K562 (cell line): ENCODE measurements around the gene RAB31. TPM values are rescaled to one million over a fixed set of nuclear protein-coding genes. Genes with fewer than 3 reads are reported as not detected.

ENCODE experiments used
- ATAC-seq: fragments of 200-7000 bp; cut with Tn5 transposase; 3 replicates; pipeline ENCODE4 v1.9.1; 2020; ENCODE audit warnings: moderate library complexity
- BruUV-seq: library from RNA; stranded (reverse); fragments of 400-500 nt; replicated peaks from 2 replicates; lab custom pipeline; 2021; lab: Mats Ljungman, UMichigan
- CTCF ChIA-PET: fragments of 300-600 bp; formaldehyde crosslinking; extraction: SDS; loops from one replicate; lab custom pipeline; 2021; ENCODE audit warnings: low intra/inter-chr PET ratio; lab: Yijun Ruan, JAX
- POLR2A ChIA-PET: fragments of 300-600, 350-650 bp; sonication (Branson Sonifier 250); formaldehyde crosslinking; extraction: SDS; loops from one replicate; lab custom pipeline; 2021; ENCODE audit warnings: antibody characterized with exemption, inconsistent platforms; lab: Yijun Ruan, JAX
- DNase-seq, 4 experiments: peaks; one replicate each; pipeline versions ENCODE4 v3.0.0 to v3.0.0-alpha.2; 2011 to 2018; ENCODE audit warnings: low spot score in 3 of 4, mixed read lengths in 3 of 4; ENCODE audit errors: extremely low read depth in 1 of 4
- FAIRE-seq: peaks from 2 replicates; lab custom pipeline; 2011; peaks lifted over from hg19 to GRCh38; lab: Jason Lieb, UNC
- H2AFZ ChIP-seq: 2 replicates; pipeline ENCODE4 v1.6.0; 2011; ENCODE audit warnings: low read depth, low read length, control low read depth, inconsistent platforms
- H3K27ac ChIP-seq: fragments of 200-600 bp; 3 replicates; pipeline ENCODE4 v1.8.0; 2011; ENCODE audit warnings: low read depth, mild to moderate bottlenecking, control low read depth, inconsistent platforms, low read length, moderate library complexity, mixed read lengths; ENCODE audit errors: extremely low read depth
- H3K27me3 ChIP-seq, 2 experiments: fragments of 300-600 bp in 1 of 2; 2 replicates in 1 of 2; 3 replicates in 1 of 2; pipeline versions ENCODE4 v1.6.0 to v1.8.0; 2011; ENCODE audit warnings: inconsistent platforms in 2 of 2, low read length in 2 of 2, mild to moderate bottlenecking in 1 of 2, mixed read lengths in 1 of 2, moderate library complexity in 1 of 2; ENCODE audit not compliant: control insufficient read depth in 2 of 2, insufficient read depth in 2 of 2
- H3K36me3 ChIP-seq: fragments of 300-600 bp; 3 replicates; pipeline ENCODE4 v1.8.0; 2011; ENCODE audit warnings: mild to moderate bottlenecking, low read length, inconsistent platforms; ENCODE audit not compliant: control insufficient read depth, insufficient read depth
- H3K4me1 ChIP-seq, 2 experiments: fragments of 200-600 bp in 1 of 2; replicated peaks in 1 of 2; 2 replicates in 1 of 2; 3 replicates in 1 of 2; pipeline versions ENCODE4 v1.5.1 to v1.8.0; 2011; ENCODE audit warnings: inconsistent platforms in 2 of 2, low read length in 2 of 2, mild to moderate bottlenecking in 1 of 2, mixed read lengths in 1 of 2, moderate library complexity in 1 of 2; ENCODE audit not compliant: control insufficient read depth in 2 of 2, insufficient read depth in 2 of 2
- H3K4me2 ChIP-seq: 2 replicates; pipeline ENCODE4 v1.6.1; 2011; ENCODE audit warnings: low read length, control low read depth, inconsistent platforms, mixed read lengths; ENCODE audit not compliant: insufficient read depth
- H3K4me3 ChIP-seq: fragments of 200-600 bp; sonication (generic), shearing (Covaris generic); 2 replicates; pipeline ENCODE4 v1.5.1; 2016; ENCODE audit warnings: control low read depth, inconsistent platforms
- H3K79me2 ChIP-seq: fragments of 200-600 bp; 3 replicates; pipeline ENCODE4 v1.8.0; 2011; ENCODE audit warnings: low read length, inconsistent platforms; ENCODE audit not compliant: control insufficient read depth, insufficient read depth
- H3K9ac ChIP-seq, 2 experiments: 2 replicates each; pipeline versions ENCODE4 v1.6.0 to v1.6.1; 2011; ENCODE audit warnings: low read depth in 2 of 2, low read length in 2 of 2, control low read depth in 1 of 2, inconsistent platforms in 1 of 2, mild to moderate bottlenecking in 1 of 2, mixed read lengths in 1 of 2; ENCODE audit not compliant: insufficient read depth in 1 of 2
- H3K9me1 ChIP-seq: one replicate; pipeline ENCODE4 v1.6.0; 2011; ENCODE audit warnings: inconsistent platforms, mild to moderate bottlenecking, low read length, moderate library complexity; ENCODE audit not compliant: control insufficient read depth, insufficient read depth
- H3K9me3 ChIP-seq: replicated peaks from 2 replicates; pipeline ENCODE4 v1.5.1; 2011; ENCODE audit warnings: low read depth, low read length, inconsistent platforms; ENCODE audit not compliant: control insufficient read depth, insufficient read depth
- H4K20me1 ChIP-seq: replicated peaks from 2 replicates; pipeline ENCODE4 v1.6.1; 2011; ENCODE audit warnings: low read length, inconsistent platforms, mixed read lengths; ENCODE audit not compliant: control insufficient read depth, insufficient read depth
- ATF1 ChIP-seq, 2 experiments: fragments of 450-650 bp in 1 of 2; IDR thresholded peaks; 2 replicates each; pipeline ENCODE4 v1.6.1; 2016; ENCODE audit warnings: missing compliant biosample characterization in 1 of 2, missing genetic modification characterization in 1 of 2
- CREB3 ChIP-seq: fragments of 450-650 bp; conservative IDR thresholded peaks from 2 replicates; pipeline ENCODE4 v1.6.1; 2016; ENCODE audit warnings: missing genetic modification characterization, low read depth, mild to moderate bottlenecking, missing compliant biosample characterization, moderate library complexity
- E4F1 ChIP-seq: fragments of 250-450 bp; sonication (Bioruptor Pico); IDR thresholded peaks from 2 replicates; pipeline ENCODE4 v1.5.0; 2021; ENCODE audit warnings: mild to moderate bottlenecking, borderline replicate concordance
- EP400 ChIP-seq: fragments of 450-650 bp; IDR thresholded peaks from 2 replicates; pipeline ENCODE4 v1.6.1; 2017; ENCODE audit warnings: antibody characterized with exemption, mild to moderate bottlenecking, moderate library complexity
- ESRRA ChIP-seq: fragments of 450-650 bp; IDR thresholded peaks from 2 replicates; pipeline ENCODE4 v1.6.1; 2014; ENCODE audit warnings: low read depth, mild to moderate bottlenecking, moderate library complexity, borderline replicate concordance
- FOXP1 ChIP-seq: sonication (generic); formaldehyde crosslinking; IDR thresholded peaks from 2 replicates; pipeline ENCODE4 v1.8.0; 2022; ENCODE audit warnings: mild to moderate bottlenecking, missing genetic modification reagents
- JUND ChIP-seq, 2 experiments: IDR thresholded peaks; 2 replicates in 1 of 2; 3 replicates in 1 of 2; pipeline ENCODE4 v1.6.1; 2011; ENCODE audit warnings: borderline replicate concordance in 2 of 2, low read depth in 2 of 2, low read length in 2 of 2, improper control_type of control experiment in 1 of 2, missing biosample characterization in 1 of 2, missing genetic modification characterization in 1 of 2, missing genetic modification reagents in 1 of 2
- KAT7 ChIP-seq: sonication (generic); formaldehyde crosslinking; IDR thresholded peaks from 2 replicates; pipeline ENCODE4 v1.8.0; 2022; ENCODE audit warnings: missing genetic modification reagents, mild to moderate bottlenecking, borderline replicate concordance
- MCM2 ChIP-seq: fragments of 450-650 bp; IDR thresholded peaks from 2 replicates; pipeline ENCODE4 v1.6.1; 2017; ENCODE audit warnings: low read depth, mild to moderate bottlenecking
- PHB ChIP-seq: fragments of 250-450 bp; sonication (Bioruptor Pico); IDR thresholded peaks from 2 replicates; pipeline ENCODE4 v1.5.0; 2021
- TAL1 ChIP-seq: fragments of 450-650 bp; IDR thresholded peaks from 2 replicates; pipeline ENCODE4 v1.6.1; 2016; ENCODE audit warnings: mild to moderate bottlenecking
- TBP ChIP-seq: optimal IDR thresholded peaks from 2 replicates; pipeline ENCODE3; 2011; ENCODE audit warnings: low read depth, low read length, improper control_type of control experiment
- TEAD1 ChIP-seq, 2 experiments: fragments of 450-650 bp in 1 of 2; sonication (generic) in 1 of 2; formaldehyde crosslinking; IDR thresholded peaks; 2 replicates each; pipeline versions ENCODE4 v1.4.0 to v1.8.0; 2020 to 2022; ENCODE audit warnings: mild to moderate bottlenecking in 2 of 2, missing genetic modification reagents in 1 of 2
- ZBTB17 ChIP-seq: fragments of 450-650 bp; formaldehyde crosslinking; IDR thresholded peaks from 2 replicates; pipeline ENCODE4 v1.4.0; 2020; ENCODE audit warnings: mild to moderate bottlenecking
- WGBS: fragments of 100-300 bp; shearing (Covaris generic); methylation state at CpG from one replicate; pipeline ENCODE4 v1.1.6; 2016; ENCODE audit warnings: low coverage, mixed read lengths; ENCODE audit not compliant: insufficient coverage; ENCODE audit errors: missing lambda C conversion rate; 5-methylcytosine and 5-hydroxymethylcytosine counted together
- in situ Hi-C: fragments of 300-500 bp; cut with MboI; formaldehyde crosslinking; loops from 4 replicates; pipeline ENCODE4 v1.15.0; 2018; ENCODE audit warnings: inconsistent platforms, mixed read lengths
- intact Hi-C: fragments of 100-400 bp; cut with micrococcal nuclease; formaldehyde crosslinking; loops from 2 replicates; pipeline ENCODE4 v1.14.2; 2022
- polyA plus RNA-seq, 8 experiments: library from polyadenylated mRNA; depleted of rRNA in 4 of 8; stranded (reverse) in 5 of 8; unstranded in 3 of 8; fragments of >200 nt; fragmentation: Nextera tagmentation in 2 of 8; fragmentation: Illumina TruSeq in 1 of 8; extraction: Ambion mirVana in 2 of 8; extraction: Trizol in 1 of 8; gene quantifications; 2 replicates each; pipeline versions ENCODE4 v1.2.1 to v1.2.3, GENCODE V29; 2011 to 2014; ENCODE audit warnings: inconsistent platforms in 1 of 8, missing spikeins in 1 of 8
- total RNA-seq, 7 experiments: library from RNA; depleted of rRNA in 6 of 7; stranded (reverse); fragments of >200 nt in 6 of 7; fragmentation: Illumina TruSeq in 2 of 7; extraction: Trizol in 2 of 7; gene quantifications; 2 replicates each; pipeline versions ENCODE4 v1.2.1 to v1.2.3, GENCODE V29; 2011 to 2021; ENCODE audit warnings: low replicate concordance in 1 of 7

RAB31 gene
- total and polyA plus RNA-seq, 9 of the 15 experiments (the other 6 are each of a cell fraction or from before 2014, with no cell fraction given) = 20.7 to 70.4 (median 41.3) TPM

GRCh38 chr18:9683418-9684396 lies 24.4 kb upstream of the RAB31 start:
- Histone ChIP-seq H3K9me3 (no peaks in the 10 kb centered on the region), H3K9ac (peak overlapping the region; percentile 13 to 72; a peak in 3 of 4 replicates), H3K9me1 (no peaks in the 10 kb centered on the region), H3K36me3 (no peaks in the 10 kb centered on the region), H4K20me1 (no peaks in the 10 kb centered on the region), H3K79me2 (no peaks in the 10 kb centered on the region), H3K4me2 (peak overlapping the region; percentile 74), H3K4me1 (peaks cover 10 to 49% of the 10 kb centered on the region in 2 experiments; a peak in 4 of 5 replicates), H3K27ac (peak overlapping the region; percentile 81), H3K4me3 (no peak overlapping the region), H3K27me3 (no peaks in the 10 kb centered on the region), H2AFZ (peak overlapping the region; percentile 98)
- ChIA-PET CTCF (interaction anchor here (0.6 to 1.3 kb wide), 4 partner anchors 87 to 269 kb away, joined by 3 to 4 read pairs (median 3); no protein-coding TSS in a partner anchor), POLR2A (interaction anchor here (0.6 to 1.7 kb wide), 15 partner anchors 8 to 287 kb away, joined by 3 to 6 read pairs (median 3); no protein-coding TSS in a partner anchor)
- intact Hi-C loops = loop anchor here (1.0 to 10.0 kb wide), 6 partner anchors 88 to 284 kb away; partner anchors contain the start of gene VAPA
- DNase-seq (peak in 3 of 4 experiments; percentile 51 to 91 (median 63)), FAIRE-seq (peak; percentile 90), ATAC-seq (peak; percentile 91)
- 51% methylated on average over 9 of the region's 9 CpGs for WGBS
- no TSS peak for BruUV-seq
- in situ Hi-C loops = no loop called here
- TF ChIP-seq JUND (IDR thresholded peaks at IDR 0.05; ENCODE audit: borderline replicate concordance, low read depth, low read length) = peak; percentile 59; the same call in 1 of the 2 replicates
- TF ChIP-seq JUND (tag; IDR thresholded peaks at IDR 0.05; ENCODE audit: borderline replicate concordance, low read depth, low read length) = peak; percentile 5; the same call in 1 of the 3 replicates
- TF ChIP-seq KAT7 (CRISPR knock-in tag) = no peak
- peak; percentile 32; the same call in 1 of the 2 replicates for TF ChIP-seq ESRRA
- 0 out of 2 replicates have a peak, but pooled peaks have one; percentile 36 for TF ChIP-seq CREB3 (tag)
- TF ChIP-seq TBP = no peak
- peak; percentile 44; the same call in 1 of the 2 replicates for TF ChIP-seq FOXP1
- no peak for TF ChIP-seq ATF1 (CRISPR knock-in tag; IDR thresholded peaks at IDR 0.05)
- TF ChIP-seq ATF1 (tag; IDR thresholded peaks at IDR 0.05) = peak; percentile 17; the same call in 1 of the 2 replicates
- TF ChIP-seq PHB = no peak
- no peak; the same call in 1 of the 2 replicates for TF ChIP-seq EP400
- no peak for TF ChIP-seq TAL1
- no peak for TF ChIP-seq MCM2
- no peak for TF ChIP-seq E4F1
- peak; percentile 32; the same call in 1 of the 2 replicates for TF ChIP-seq ZBTB17 (CRISPR knock-in tag)
- TF ChIP-seq TEAD1 (CRISPR knock-in tag; IDR thresholded peaks at IDR 0.05) = peak in 1 of 2 experiments; percentile 32; a peak in 1 of 4 replicates
